HCEC 1CT (cell line): ENCODE results near the gene GPX6.
"Not testable (repeated sequence)": the region's sequence is repeated elsewhere in the genome, so short reads cannot be mapped to it uniquely, and the experiment has no call there.

Experiments used
- DNase-seq: peaks from one replicate; pipeline ENCODE4 v3.0.0-alpha.2; 2017

GPX6 gene

GRCh38 chr6:28480253-28480932 is 35.2 kb downstream of the GPX6 start:
- no peak for DNase-seq

- DNase-seq = no peak
Measured at GRCh38 chr6:28478518-28478917, 37.1 kb downstream of the GPX6 start.

GRCh38 chr6:28474441-28475219 is 41.0 kb downstream of the GPX6 start:
- peak; percentile 81 for DNase-seq

DNA sequence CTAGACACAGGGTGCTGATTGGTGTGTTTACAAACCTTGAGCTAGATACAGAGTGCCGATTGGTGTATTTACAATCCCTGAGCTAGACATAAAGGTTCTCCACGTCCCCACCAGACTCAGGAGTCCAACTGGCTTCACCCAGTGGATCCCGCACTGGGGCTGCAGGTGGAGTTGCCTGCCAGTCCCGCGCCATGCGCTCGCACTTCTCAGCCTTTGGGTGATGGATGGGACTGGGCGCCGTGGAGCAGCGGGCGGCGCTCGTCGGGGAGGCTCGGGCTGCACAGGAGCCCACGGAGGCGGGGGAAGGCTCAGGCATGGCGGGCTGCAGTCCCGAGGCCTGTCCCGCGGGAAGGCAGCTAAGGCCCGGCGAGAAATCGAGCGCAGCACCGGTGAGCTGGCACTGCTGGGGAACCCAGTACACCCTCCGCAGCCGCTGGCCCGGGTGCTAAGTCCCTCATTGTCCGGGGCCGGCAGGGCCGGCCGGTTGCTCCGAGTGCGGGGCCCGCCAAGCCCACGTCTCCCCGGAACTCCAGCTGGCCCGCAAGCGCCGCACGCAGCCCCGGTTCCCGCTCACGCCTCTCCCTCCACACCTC is 46.3 kb downstream of the GPX6 start:
- not testable (repeated sequence) for DNase-seq

GRCh38 chr6:28468056-28468455 is 47.5 kb downstream of the GPX6 start:
- no peak for DNase-seq

DNA sequence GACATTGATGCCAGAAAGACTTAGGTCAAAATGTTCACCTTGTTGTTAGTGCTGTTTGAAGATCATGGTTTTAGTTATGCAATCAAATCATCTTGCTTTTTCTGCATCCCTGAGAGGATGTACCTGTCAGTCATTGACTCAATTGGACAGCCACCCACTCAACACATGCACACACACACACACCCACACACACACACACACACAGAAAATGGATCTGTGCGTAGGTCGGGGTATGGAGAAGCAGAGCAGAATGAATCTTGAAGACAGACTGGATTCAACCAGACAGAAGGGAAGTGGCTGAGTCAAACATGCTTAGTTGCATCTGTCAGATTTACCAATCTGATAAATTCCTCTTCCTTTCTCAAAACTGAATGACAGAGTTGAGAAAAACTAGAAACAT is 53.2 kb downstream of the GPX6 start:
- no peak for DNase-seq

- DNase-seq = no peak
Measured at GRCh38 chr6:28458568-28458967, 57.0 kb downstream of the GPX6 start.
